Neutrophil (primary cell): Measurements from ENCODE around the gene GNL3.
A peak's percentile ranks its signal among the peaks of the same experiment; 100 is the strongest.

Experiments
- H3K27ac ChIP-seq: fragments of 200-600 bp; sonication (generic); 2 replicates; pipeline ENCODE4 v1.5.1; 2016; ENCODE audit warnings: mild to moderate bottlenecking, moderate library complexity
- H3K27me3 ChIP-seq: fragments of 200-600 bp; sonication (generic); 2 replicates; pipeline ENCODE4 v1.6.0; 2016; ENCODE audit warnings: mild to moderate bottlenecking
- H3K36me3 ChIP-seq: fragments of 200-600 bp; sonication (generic); 2 replicates; pipeline ENCODE4 v1.5.1; 2017
- H3K4me1 ChIP-seq, 2 experiments: fragments of 200-600 bp in 1 of 2; sonication (generic) in 1 of 2; 1 replicate in 1 of 2; 2 replicates in 1 of 2; pipeline versions ENCODE4 v1.5.1 to v1.6.1; 2013 to 2016; ENCODE audit warnings: low read depth in 1 of 2, low read length in 1 of 2, mild to moderate bottlenecking in 1 of 2, moderate library complexity in 1 of 2; ENCODE audit not compliant: control insufficient read depth in 1 of 2, insufficient read depth in 1 of 2
- H3K4me3 ChIP-seq, 2 experiments: fragments of 200-600 bp in 1 of 2; sonication (generic) in 1 of 2; 1 replicate in 1 of 2; 2 replicates in 1 of 2; pipeline ENCODE4 v1.5.1; 2013 to 2016; ENCODE audit warnings: low read depth in 1 of 2, low read length in 1 of 2, mild to moderate bottlenecking in 1 of 2, moderate library complexity in 1 of 2
- H3K9me3 ChIP-seq: fragments of 200-600 bp; sonication (generic); 2 replicates; pipeline ENCODE4 v1.5.1; 2016
- TF ChIP-seq, protein P1 (sequence below): fragments of 200-600 bp; sonication (generic); IDR thresholded peaks from 2 replicates; pipeline ENCODE4 v1.5.1; 2016; ENCODE audit warnings: antibody characterized with exemption

The GNL3 gene

DNA sequence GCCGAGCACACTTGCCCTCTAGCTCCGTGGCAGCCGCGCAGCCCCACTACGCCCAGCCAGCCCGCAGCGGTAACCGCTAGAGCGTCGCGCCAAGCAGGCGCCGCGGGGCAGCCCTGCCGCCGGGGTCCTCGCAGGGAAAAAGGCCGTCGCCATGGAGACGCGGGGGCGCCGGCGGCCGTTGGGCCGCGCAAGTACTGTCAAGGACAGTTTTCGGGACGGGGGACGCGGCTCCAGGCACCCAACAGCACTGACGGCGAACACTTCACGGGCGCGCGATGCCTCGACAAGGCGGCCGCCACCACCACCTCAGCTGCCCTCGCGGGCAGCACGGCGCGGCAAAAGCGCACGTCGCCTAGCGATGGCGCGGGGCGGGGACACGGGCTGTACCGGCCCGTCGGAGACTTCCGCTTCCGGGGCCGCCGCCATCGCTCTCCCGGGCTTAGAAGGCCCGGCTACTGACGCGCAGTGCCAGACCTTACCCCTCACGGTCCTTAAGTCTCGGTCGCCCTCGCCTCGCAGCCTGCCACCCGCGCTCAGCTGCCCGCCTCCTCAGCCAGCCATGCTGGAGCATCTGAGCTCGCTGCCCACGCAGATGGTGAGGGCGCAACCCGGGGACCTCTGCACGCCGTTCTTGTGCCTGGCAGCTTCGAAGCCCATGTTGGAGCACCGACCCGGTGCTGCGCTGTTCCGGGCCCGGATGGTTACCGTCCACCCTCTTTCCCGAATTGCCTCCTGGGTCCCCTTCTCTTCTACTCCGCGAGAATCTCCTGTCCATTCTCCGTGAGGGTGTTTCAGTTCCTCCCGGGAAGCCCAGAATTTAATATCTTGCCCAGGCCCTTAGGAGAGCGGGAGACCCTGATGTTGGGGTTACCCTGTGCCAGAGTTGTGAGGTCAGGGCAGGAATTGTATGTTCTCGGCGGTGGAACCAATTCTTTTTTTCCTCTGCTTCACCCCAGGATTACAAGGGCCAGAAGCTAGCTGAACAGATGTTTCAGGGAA, 20.2 kb downstream of the GNL3 start, which contains the start of the genes GLT8D1 and SPCS1:
Gene GLT8D1 (minus strand): TSS at position 104 of the 999 bp plus-strand sequence. CDS start 5,331 bp downstream, outside the sequence.
Gene SPCS1 (plus strand): TSS at position 419 of the 999 bp plus-strand sequence. CDS start 141 bp downstream, at position 560.
- peaks cover 31 to 33% of the 10 kb centered on the region in 2 experiments for H3K4me1 ChIP-seq
- TF ChIP-seq, protein P1, sequence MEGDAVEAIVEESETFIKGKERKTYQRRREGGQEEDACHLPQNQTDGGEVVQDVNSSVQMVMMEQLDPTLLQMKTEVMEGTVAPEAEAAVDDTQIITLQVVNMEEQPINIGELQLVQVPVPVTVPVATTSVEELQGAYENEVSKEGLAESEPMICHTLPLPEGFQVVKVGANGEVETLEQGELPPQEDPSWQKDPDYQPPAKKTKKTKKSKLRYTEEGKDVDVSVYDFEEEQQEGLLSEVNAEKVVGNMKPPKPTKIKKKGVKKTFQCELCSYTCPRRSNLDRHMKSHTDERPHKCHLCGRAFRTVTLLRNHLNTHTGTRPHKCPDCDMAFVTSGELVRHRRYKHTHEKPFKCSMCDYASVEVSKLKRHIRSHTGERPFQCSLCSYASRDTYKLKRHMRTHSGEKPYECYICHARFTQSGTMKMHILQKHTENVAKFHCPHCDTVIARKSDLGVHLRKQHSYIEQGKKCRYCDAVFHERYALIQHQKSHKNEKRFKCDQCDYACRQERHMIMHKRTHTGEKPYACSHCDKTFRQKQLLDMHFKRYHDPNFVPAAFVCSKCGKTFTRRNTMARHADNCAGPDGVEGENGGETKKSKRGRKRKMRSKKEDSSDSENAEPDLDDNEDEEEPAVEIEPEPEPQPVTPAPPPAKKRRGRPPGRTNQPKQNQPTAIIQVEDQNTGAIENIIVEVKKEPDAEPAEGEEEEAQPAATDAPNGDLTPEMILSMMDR, result peak; percentile 50

DNA sequence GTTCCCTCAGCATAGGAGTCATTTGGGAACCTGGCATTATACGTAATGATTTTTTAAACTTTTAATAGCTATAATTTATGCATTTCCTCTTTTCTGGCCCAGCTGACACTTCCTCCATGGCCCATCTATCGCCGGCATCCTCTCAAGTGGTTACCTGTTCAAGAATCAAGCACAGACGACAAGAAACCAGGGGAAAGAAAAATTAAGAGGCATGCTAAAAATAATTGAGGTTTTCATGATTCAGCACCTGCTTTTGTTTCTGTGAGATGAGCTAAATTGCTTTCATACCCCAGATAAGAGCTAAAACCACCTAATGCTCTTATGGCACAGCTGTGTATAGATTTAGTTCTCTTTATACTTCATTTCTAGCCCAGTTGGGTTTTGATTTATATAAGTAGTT, 21.8 kb downstream of the GNL3 start:
- no peak overlapping the region for H3K4me3 ChIP-seq
- peak overlapping the region; percentile 38 for H3K27ac ChIP-seq
- TF ChIP-seq, protein P1, result no peak
- no peaks in the 10 kb centered on the region for H3K9me3 ChIP-seq
- peaks cover 31 to 33% of the 10 kb centered on the region in 2 experiments for H3K4me1 ChIP-seq
- no peaks in the 10 kb centered on the region for H3K27me3 ChIP-seq
- peaks cover 13% of the 10 kb centered on the region for H3K36me3 ChIP-seq

More for the DNA sequence above, 20.2 kb downstream of the GNL3 start, which contains the start of the genes GLT8D1 and SPCS1:
- Histone ChIP-seq H3K4me3 (peak within 1 kb of the TSS; percentile 94 to 100), H3K9me3 (no peaks in the 10 kb centered on the region), H3K27ac (peak within 1 kb of the TSS; percentile 91), H3K36me3 (peaks cover 8% of the 10 kb centered on the region), H3K27me3 (no peaks in the 10 kb centered on the region)

DNA sequence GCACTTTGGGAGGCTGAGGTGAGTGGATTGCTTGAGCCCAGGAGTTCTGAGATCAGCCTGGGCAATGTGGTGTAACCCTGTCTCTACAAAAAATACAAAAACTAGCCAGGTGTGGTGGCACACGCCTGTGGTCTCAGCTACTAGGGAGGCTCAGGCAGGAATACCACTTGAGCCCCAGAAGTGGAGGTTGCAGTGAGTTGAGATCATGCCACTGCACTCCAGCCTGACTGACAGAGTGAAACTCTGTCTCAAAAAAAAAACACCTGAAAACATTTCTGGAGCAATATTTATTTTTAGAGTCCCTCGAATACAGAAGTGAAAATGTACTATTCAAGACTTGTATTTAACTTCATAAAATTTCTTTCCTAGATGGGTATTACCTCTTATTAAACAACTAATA, 24.7 kb downstream of the GNL3 start:
- Histone ChIP-seq H3K4me3 (no peak overlapping the region), H3K36me3 (peaks cover 15% of the 10 kb centered on the region), H3K4me1 (peaks cover 18 to 23% of the 10 kb centered on the region in 2 experiments), H3K9me3 (no peaks in the 10 kb centered on the region), H3K27me3 (no peaks in the 10 kb centered on the region), H3K27ac (no peak overlapping the region)
- TF ChIP-seq, protein P1, result no peak

DNA sequence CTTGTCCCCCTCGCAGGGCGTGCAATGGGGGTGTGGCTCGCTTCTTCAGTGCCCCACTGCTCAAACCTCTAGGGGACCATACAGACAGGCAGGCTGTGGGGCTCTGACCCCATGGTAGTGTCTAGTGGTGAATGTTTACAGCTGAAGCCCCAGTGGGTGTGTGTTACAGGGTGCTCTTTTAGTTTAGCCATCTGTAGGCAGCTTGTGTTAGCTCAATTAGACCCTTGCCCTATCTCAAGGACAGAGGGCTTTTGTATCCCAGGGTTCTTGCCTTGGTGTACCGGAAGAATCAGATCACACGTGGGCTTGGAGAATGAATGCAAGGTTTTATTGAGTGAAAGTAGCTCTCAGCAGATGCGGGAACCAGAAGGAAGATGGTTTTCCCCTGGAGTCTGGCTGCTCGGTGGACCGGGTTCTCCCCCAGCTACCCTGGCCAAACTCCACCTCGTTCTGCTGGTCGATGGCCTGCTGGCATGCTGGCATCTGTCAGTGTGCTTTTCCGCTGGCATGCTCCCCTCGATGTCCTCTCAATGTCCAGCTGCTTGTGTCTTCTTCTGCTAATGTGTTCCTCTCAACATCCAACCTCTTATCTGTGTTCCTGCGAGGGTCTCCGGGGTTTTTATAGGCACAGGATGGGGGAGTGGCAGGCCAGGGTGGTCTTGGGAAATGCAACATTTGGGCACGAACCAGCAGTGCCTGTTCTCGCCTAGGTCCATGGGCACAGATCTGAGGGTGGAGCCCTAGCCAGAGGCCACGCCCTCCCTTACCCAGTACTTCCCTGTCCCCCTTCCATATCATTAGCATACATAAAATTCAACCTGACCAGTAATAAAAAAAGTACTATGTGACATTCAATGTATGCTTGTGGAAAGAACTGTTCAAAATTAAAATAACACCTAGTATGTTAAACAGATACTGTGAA, 26.7 kb downstream of the GNL3 start:
- H3K4me1 ChIP-seq, result peaks cover 3 to 11% of the 10 kb centered on the region in 2 experiments
- no peak overlapping the region for H3K4me3 ChIP-seq
- no peak overlapping the region for H3K27ac ChIP-seq
- H3K36me3 ChIP-seq, result peaks cover 15% of the 10 kb centered on the region
- no peaks in the 10 kb centered on the region for H3K27me3 ChIP-seq
- TF ChIP-seq, protein P1, result no peak
- H3K9me3 ChIP-seq, result no peaks in the 10 kb centered on the region
